Body of pancreas (tissue), 4 donors: ENCODE measurements around the gene ITPRID1. TPM values are rescaled to one million over a fixed set of nuclear protein-coding genes. Genes with fewer than 3 reads are reported as not detected.

Source experiments
- ATAC-seq: fragments of 150-250 bp; one replicate; pipeline ENCODE4 v1.9.1; 2016
- DNase-seq, 4 donors: peaks; one replicate each; pipeline ENCODE4 v3.0.0-alpha.2; 2019
- H3K27ac ChIP-seq, 4 donors: fragments of 200-600 bp; sonication (generic); 1 replicate in 3 of 4; 2 replicates in 1 of 4; pipeline versions ENCODE4 v1.5.1 to v1.6.1; 2016 to 2019; ENCODE audit warnings: mild to moderate bottlenecking in 1 of 4, mixed read lengths in 1 of 4, moderate library complexity in 1 of 4
- H3K27me3 ChIP-seq, 2 donors: fragments of 200-600 bp; sonication (generic); one replicate each; pipeline ENCODE4 v1.6.0; 2016; ENCODE audit warnings: mild to moderate bottlenecking in 1 of 2
- H3K36me3 ChIP-seq, 2 donors: fragments of 200-600 bp; sonication (generic); replicated peaks in 1 of 2; 2 replicates each; pipeline ENCODE4 v1.5.1; 2016; ENCODE audit warnings: low read depth in 2 of 2; ENCODE audit not compliant: insufficient read depth in 1 of 2
- H3K4me1 ChIP-seq: fragments of 200-600 bp; sonication (generic); one replicate; pipeline ENCODE4 v1.6.0; 2016
- H3K4me3 ChIP-seq, 2 donors: fragments of 200-600 bp; sonication (generic); 1 replicate in 1 of 2; 2 replicates in 1 of 2; pipeline ENCODE4 v1.5.1; 2016 to 2019
- H3K9me3 ChIP-seq, 3 donors: fragments of 200-600 bp; sonication (generic); 1 replicate in 2 of 3; 2 replicates in 1 of 3; pipeline ENCODE4 v1.5.1; 2016
- CTCF ChIP-seq, 7 experiments: fragments of 450-650 bp in 4 of 7; fragments of 200-600 bp in 3 of 7; sonication (generic) in 3 of 7; IDR thresholded peaks; one replicate each; pipeline ENCODE4 v1.5.1; 2016 to 2019; ENCODE audit warnings: antibody characterized with exemption in 7 of 7
- POLR2A ChIP-seq, 3 donors: fragments of 450-650 bp; IDR thresholded peaks; one replicate each; pipeline ENCODE4 v1.6.1; 2016; ENCODE audit warnings: antibody characterized with exemption in 3 of 3, mild to moderate bottlenecking in 2 of 3
- WGBS, 2 donors: methylation state at CpG; one replicate each; pipeline ENCODE4 v1.1.5; 2017; 5-methylcytosine and 5-hydroxymethylcytosine counted together
- intact Hi-C: fragments of 100-400 bp; cut with DNase I; formaldehyde crosslinking; loops from one replicate; pipeline ENCODE4 v1.15.1; 2023
- total RNA-seq, 2 donors: library from RNA; depleted of rRNA; stranded (reverse); fragments of >200 nt; gene quantifications; one replicate each; pipeline ENCODE4 v1.1.0, GENCODE V29; 2016

ITPRID1 gene
- total RNA-seq, 2 donors from 2014 or later: not detected

DNA sequence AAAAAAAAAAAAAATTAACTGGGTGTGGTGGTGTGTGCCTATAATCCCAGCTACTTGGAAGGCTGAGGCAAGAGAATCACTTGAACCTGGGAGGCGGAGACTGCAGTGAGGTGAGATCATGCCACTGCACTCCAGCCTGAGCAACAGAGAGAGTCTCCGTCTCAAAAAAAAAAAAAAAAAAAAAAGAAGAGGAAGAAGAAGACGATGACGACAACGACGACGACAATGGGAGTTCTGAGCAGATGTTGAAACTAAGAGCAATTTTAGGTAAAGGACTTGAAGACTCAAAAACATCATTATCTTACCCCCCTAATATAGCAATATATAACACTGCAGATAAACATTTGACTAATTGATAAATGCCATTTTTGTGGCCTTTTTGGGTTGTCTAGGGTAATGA lies 133.6 kb downstream of the ITPRID1 start:
- ATAC-seq (no peak), DNase-seq (peak in 1 of 4 donors; percentile 28)
- no peaks in the 10 kb centered on the region for H3K36me3 ChIP-seq
- H3K4me3 ChIP-seq: no peak overlapping the region
- no peaks in the 10 kb centered on the region for H3K27me3 ChIP-seq
- TF ChIP-seq POLR2A (IDR thresholded peaks at IDR 0.05) (no peak), CTCF (IDR thresholded peaks at IDR 0.05) (no peak)
- intact Hi-C loops: no loop called here
- H3K27ac ChIP-seq: no peak overlapping the region
- no peaks in the 10 kb centered on the region for H3K4me1 ChIP-seq
- no peaks in the 10 kb centered on the region for H3K9me3 ChIP-seq
- WGBS, 2 donors: 64 to 80% methylated on average over 7 of the region's 7 CpGs

- Histone ChIP-seq H3K4me3 (no peak overlapping the region), H3K27me3 (no peaks in the 10 kb centered on the region), H3K4me1 (no peaks in the 10 kb centered on the region), H3K9me3 (no peaks in the 10 kb centered on the region), H3K36me3 (no peaks in the 10 kb centered on the region), H3K27ac (no peak overlapping the region)
- intact Hi-C loops: no loop called here
- peak in 4 of 7 experiments; percentile 5 to 29 (median 14) for TF ChIP-seq CTCF (IDR thresholded peaks at IDR 0.05)
- no peak for TF ChIP-seq POLR2A (IDR thresholded peaks at IDR 0.05)
- DNase-seq: no peak
- ATAC-seq: no peak
- 91 to 93% methylated on average over 1 of the region's 1 CpG for WGBS, 2 donors
These were observed 134.4 kb downstream of the ITPRID1 start for GRCh38 chr7:31648288-31648687.

DNA sequence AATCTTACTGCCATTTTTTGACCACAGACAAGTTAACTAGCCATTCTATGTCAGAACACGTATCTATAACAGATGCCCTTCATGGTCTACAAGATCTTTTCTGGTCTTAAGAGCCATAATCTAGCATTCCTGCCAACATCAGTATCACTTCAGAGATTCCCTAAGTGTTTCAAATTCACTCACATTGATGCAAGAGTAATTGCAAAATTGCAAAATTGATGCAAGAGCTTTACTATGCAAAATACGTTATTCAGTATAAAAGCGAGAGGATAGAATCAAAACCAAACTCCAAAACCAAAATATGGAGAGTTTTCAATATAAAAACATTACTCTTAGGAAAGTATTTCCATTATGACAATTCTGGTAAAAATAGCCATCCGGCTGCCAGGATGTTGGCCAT lies 135.0 kb downstream of the ITPRID1 start:
- Histone ChIP-seq H3K36me3 (no peaks in the 10 kb centered on the region), H3K27ac (no peak overlapping the region), H3K9me3 (no peaks in the 10 kb centered on the region), H3K27me3 (no peaks in the 10 kb centered on the region), H3K4me3 (no peak overlapping the region), H3K4me1 (no peaks in the 10 kb centered on the region)
- DNase-seq (no peak), ATAC-seq (no peak)
- intact Hi-C loops: no loop called here
- TF ChIP-seq POLR2A (IDR thresholded peaks at IDR 0.05) (no peak), CTCF (IDR thresholded peaks at IDR 0.05) (no peak)
- WGBS, 2 donors: 80 to 96% methylated on average over 4 of the region's 4 CpGs

GRCh38 chr7:31651234-31652062 lies 137.6 kb downstream of the ITPRID1 start:
- intact Hi-C loops: no loop called here

More at GRCh38 chr7:31651234-31652062, 137.6 kb downstream of the ITPRID1 start:
- H3K27ac ChIP-seq: no peak overlapping the region
- no peaks in the 10 kb centered on the region for H3K36me3 ChIP-seq
- H3K4me1 ChIP-seq: no peaks in the 10 kb centered on the region
- ATAC-seq (no peak), DNase-seq (no peak)
- 72 to 77% methylated on average over 7 of the region's 7 CpGs for WGBS, 2 donors
- TF ChIP-seq CTCF (IDR thresholded peaks at IDR 0.05): no peak
- no peak for TF ChIP-seq POLR2A (IDR thresholded peaks at IDR 0.05)
- no peaks in the 10 kb centered on the region for H3K9me3 ChIP-seq
- H3K4me3 ChIP-seq: no peak overlapping the region
- H3K27me3 ChIP-seq: no peaks in the 10 kb centered on the region
